DMS 273 (cell line): ENCODE measurements around the gene HID1.

Experiments used
- DNase-seq: peaks from one replicate; lab custom pipeline; 2025; ENCODE audit not compliant: unreplicated experiment; lab: John Stamatoyannopoulos, UW

Gene HID1

GRCh38 chr17:74903034-74903433, 69.5 kb downstream of the HID1 start:
- no peak for DNase-seq

- no peak for DNase-seq
Observed at GRCh38 chr17:74901353-74902135, 71.0 kb downstream of the HID1 start.
